ENCODE results near the gene CDC27. TPM values are rescaled to one million over a fixed set of nuclear protein-coding genes. Genes with fewer than 3 reads are reported as not detected.
"Not testable (repeated sequence)": the region's sequence is repeated elsewhere in the genome, so short reads cannot be mapped to it uniquely, and the experiment has no call there.

CDC27 gene
- total and polyA plus RNA-seq, 7 donors: 25.5 to 89.2 (median 74.6) TPM

GRCh38 chr17:47190243-47190642 lies 1.1 kb upstream of the CDC27 start:
- Histone ChIP-seq H3K4me3 (no peak overlapping the region), H3K27ac (no peak overlapping the region), H3K36me3 (ENCODE audit: insufficient read depth in 1 of 2, low read depth in 1 of 2) (no peaks in the 10 kb centered on the region), H3K4me1 (peaks cover 27% of the 10 kb centered on the region), H3K9me3 (no peaks in the 10 kb centered on the region), H3K27me3 (ENCODE audit: insufficient read depth in 3 of 3, low read length in 2 of 3) (no peaks in the 10 kb centered on the region)
- WGBS, 3 donors: 93 to 99% (median 96%) methylated on average over 4 of the region's 4 CpGs
- ATAC-seq (no peak), DNase-seq (no peak)
- intact Hi-C loops (cut with DNase I): no loop called here
- TF ChIP-seq CTCF (IDR thresholded peaks at IDR 0.05): no peak

- Histone ChIP-seq H3K27ac (peak overlapping the region; percentile 94), H3K9me3 (no peaks in the 10 kb centered on the region), H3K4me3 (peak overlapping the region; percentile 72), H3K36me3 (ENCODE audit: insufficient read depth in 1 of 2, low read depth in 1 of 2) (no peaks in the 10 kb centered on the region), H3K27me3 (ENCODE audit: insufficient read depth in 3 of 3, low read length in 2 of 3) (no peaks in the 10 kb centered on the region), H3K4me1 (peaks cover 27% of the 10 kb centered on the region)
- ATAC-seq (no peak), DNase-seq (no peak)
- intact Hi-C loops (cut with DNase I): loop anchor here in 1 of 2 donors (5.0 kb wide), 1 partner anchor 133 kb away; the partner anchor contains the start of gene EFCAB13
- TF ChIP-seq CTCF (IDR thresholded peaks at IDR 0.05): no peak
- 38 to 44% (median 42%) methylated on average over 5 of the region's 5 CpGs for WGBS, 3 donors
Measured at GRCh38 chr17:47189732-47190237, 690 bp upstream of the CDC27 start.

DNA sequence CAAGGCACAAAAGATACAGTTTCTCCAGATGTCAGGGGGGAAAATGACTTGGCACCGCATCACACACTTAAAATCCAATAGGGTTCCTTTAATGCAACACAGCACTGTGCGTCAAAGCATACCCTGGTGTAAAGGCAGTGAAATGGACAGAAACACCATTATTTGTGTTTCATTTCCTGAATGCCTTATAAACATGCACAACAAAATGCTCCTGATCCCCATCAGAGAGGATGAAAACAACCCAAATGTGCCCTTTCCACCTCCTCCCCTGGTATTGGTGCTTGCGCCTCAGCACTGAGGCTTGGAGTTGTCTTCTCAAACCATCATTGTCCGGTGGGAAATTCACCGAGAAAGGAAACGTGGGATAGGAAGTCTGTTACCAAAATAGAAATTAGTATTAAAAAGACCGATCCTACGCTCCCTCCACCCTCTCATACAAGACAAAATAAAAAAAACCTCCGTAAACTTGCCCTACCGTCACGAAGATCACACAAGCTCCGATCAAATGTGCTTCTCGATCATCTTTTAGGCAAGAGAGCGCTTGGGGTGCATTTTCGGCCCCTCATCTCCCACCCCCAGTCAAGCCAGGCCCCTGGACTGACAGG lies 722 bp downstream of the CDC27 start:
- peak overlapping the region; percentile 94 for H3K27ac ChIP-seq
- no peaks in the 10 kb centered on the region for H3K36me3 ChIP-seq (ENCODE audit: insufficient read depth in 1 of 2, low read depth in 1 of 2)
- intact Hi-C loops (cut with DNase I): loop anchor here in 1 of 2 donors (5.0 kb wide), 1 partner anchor 134 kb away; the partner anchor contains the start of gene EFCAB13
- H3K27me3 ChIP-seq (ENCODE audit: insufficient read depth in 3 of 3, low read length in 2 of 3): no peaks in the 10 kb centered on the region
- WGBS, 3 donors: 1 to 2% (median 1%) methylated on average over 15 of the region's 15 CpGs
- no peak for TF ChIP-seq CTCF (IDR thresholded peaks at IDR 0.05)
- ATAC-seq: peak in 1 of 4 donors; percentile 5
- H3K4me3 ChIP-seq: peak overlapping the region; percentile 72
- no peak for DNase-seq
- peaks cover 31% of the 10 kb centered on the region for H3K4me1 ChIP-seq
- no peaks in the 10 kb centered on the region for H3K9me3 ChIP-seq

DNA sequence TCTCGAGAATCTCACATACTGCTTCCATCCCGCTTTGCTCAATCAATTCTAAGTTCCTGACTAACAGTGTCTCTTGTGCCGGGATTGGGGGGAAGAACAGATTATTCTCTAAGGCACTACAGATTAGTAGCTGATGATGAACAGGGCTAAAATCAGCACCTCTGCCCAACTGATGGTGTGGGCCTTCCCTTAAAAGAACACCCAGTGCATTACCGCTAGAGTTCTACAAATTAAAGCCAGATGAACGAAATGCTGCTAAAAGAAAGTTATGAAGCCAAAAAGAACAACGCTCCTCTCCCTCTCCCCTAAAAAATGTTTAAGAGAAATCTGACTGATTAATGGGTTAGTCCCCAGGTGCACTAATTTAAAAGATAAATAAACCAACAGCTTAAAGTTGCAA lies 4.4 kb downstream of the CDC27 start:
- intact Hi-C loops (cut with DNase I): loop anchor here in 1 of 2 donors (5.0 kb wide), 1 partner anchor 138 kb away; the partner anchor contains the start of gene EFCAB13
- H3K4me1 ChIP-seq: peaks cover 42% of the 10 kb centered on the region
- H3K36me3 ChIP-seq (ENCODE audit: insufficient read depth in 1 of 2, low read depth in 1 of 2): peaks cover 4 to 13% of the 10 kb centered on the region in 2 donors
- no peak overlapping the region for H3K27ac ChIP-seq
- no peak for TF ChIP-seq CTCF (IDR thresholded peaks at IDR 0.05)
- no peaks in the 10 kb centered on the region for H3K9me3 ChIP-seq
- no peaks in the 10 kb centered on the region for H3K27me3 ChIP-seq (ENCODE audit: insufficient read depth in 3 of 3, low read length in 2 of 3)
- H3K4me3 ChIP-seq: no peak overlapping the region
- DNase-seq (no peak), ATAC-seq (no peak)
- 67 to 73% (median 71%) methylated on average over 6 of the region's 6 CpGs for WGBS, 3 donors

DNA sequence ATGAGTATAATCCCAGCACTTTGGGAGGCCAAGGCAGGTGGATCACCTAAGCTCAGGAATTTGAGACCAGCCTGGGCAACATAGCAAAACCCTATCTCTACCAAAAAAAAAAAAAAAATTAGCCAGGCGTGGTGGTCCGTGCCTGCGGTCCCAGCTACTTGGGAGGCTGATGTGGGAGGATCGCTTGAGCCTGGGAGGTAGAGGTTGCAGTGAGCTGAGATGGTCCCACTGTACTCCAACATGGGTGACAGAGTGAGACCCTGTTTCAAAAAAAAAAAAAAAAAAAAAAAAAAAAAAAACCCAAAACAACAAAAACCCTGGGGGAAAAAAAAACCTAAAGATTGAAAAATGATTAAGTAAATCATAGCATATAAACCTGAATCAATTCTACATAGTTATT lies 8.1 kb downstream of the CDC27 start:
- not testable (repeated sequence) for ATAC-seq

More for the DNA sequence above, 8.1 kb downstream of the CDC27 start:
- intact Hi-C loops (cut with DNase I); H3K27ac ChIP-seq; H3K4me3 ChIP-seq; H3K27me3 ChIP-seq (ENCODE audit: insufficient read depth in 3 of 3, low read length in 2 of 3); DNase-seq; H3K9me3 ChIP-seq: not testable (repeated sequence)
- Histone ChIP-seq H3K4me1 (peaks cover 22% of the 10 kb centered on the region), H3K36me3 (ENCODE audit: insufficient read depth in 1 of 2, low read depth in 1 of 2) (peaks cover 4 to 41% of the 10 kb centered on the region in 2 donors)
- WGBS, 3 donors: 98 to 99% (median 99%) methylated on average over 4 of the region's 4 CpGs
